NCI-H2081 treated with DMSO at 0.1 percent for 48 hours (cell line): Measurements from ENCODE around the gene SAMD8.
"Not testable (repeated sequence)": the region's sequence is repeated elsewhere in the genome, so short reads cannot be mapped to it uniquely, and the experiment has no call there.

ENCODE experiments used
- DNase-seq: peaks from one replicate; lab custom pipeline; 2025; lab: John Stamatoyannopoulos, UW

SAMD8 gene

GRCh38 chr10:75140246-75140645 is 28.8 kb downstream of the SAMD8 start:
- DNase-seq: no peak

GRCh38 chr10:75143353-75143752 is 31.9 kb downstream of the SAMD8 start:
- DNase-seq: no peak

GRCh38 chr10:75145590-75145989 is 34.1 kb downstream of the SAMD8 start:
- DNase-seq: no peak

GRCh38 chr10:75146780-75147179 is 35.3 kb downstream of the SAMD8 start:
- DNase-seq: no peak

GRCh38 chr10:75150656-75151055 is 39.2 kb downstream of the SAMD8 start:
- DNase-seq: no peak

GRCh38 chr10:75159519-75159918 is 48.1 kb downstream of the SAMD8 start:
- DNase-seq: no peak

GRCh38 chr10:75165684-75166622 is 54.5 kb downstream of the SAMD8 start:
- no peak for DNase-seq

- no peak for DNase-seq
Observed at GRCh38 chr10:75166623-75166972, 55.1 kb downstream of the SAMD8 start.

- DNase-seq: no peak
Observed at GRCh38 chr10:75168275-75168674, 56.8 kb downstream of the SAMD8 start.

- no peak for DNase-seq
Observed at GRCh38 chr10:75170215-75170614, 58.8 kb downstream of the SAMD8 start.

GRCh38 chr10:75175046-75175445 is 63.6 kb downstream of the SAMD8 start:
- no peak for DNase-seq

GRCh38 chr10:75176046-75176445 is 64.6 kb downstream of the SAMD8 start:
- no peak for DNase-seq

- no peak for DNase-seq
Observed at GRCh38 chr10:75176736-75177135, 65.3 kb downstream of the SAMD8 start.

GRCh38 chr10:75179657-75180177 is 68.3 kb downstream of the SAMD8 start:
- DNase-seq: no peak

GRCh38 chr10:75180592-75180991 is 69.1 kb downstream of the SAMD8 start:
- no peak for DNase-seq

GRCh38 chr10:75181073-75181472 is 69.6 kb downstream of the SAMD8 start:
- DNase-seq: no peak

- DNase-seq: no peak
Observed at GRCh38 chr10:75186310-75186709, 74.9 kb downstream of the SAMD8 start.

- no peak for DNase-seq
Observed at GRCh38 chr10:75187961-75188426, 76.5 kb downstream of the SAMD8 start.

- DNase-seq: not testable (repeated sequence)
Observed at GRCh38 chr10:75188522-75188921, 77.1 kb downstream of the SAMD8 start.

- no peak for DNase-seq
Observed at GRCh38 chr10:75189266-75190096, 78.0 kb downstream of the SAMD8 start.

GRCh38 chr10:75191821-75192568 is 80.5 kb downstream of the SAMD8 start:
- DNase-seq: no peak

GRCh38 chr10:75194625-75195024 is 83.2 kb downstream of the SAMD8 start:
- not testable (repeated sequence) for DNase-seq
